GM12878 (cell line): ENCODE results near the gene ARSI. TPM values are rescaled to one million over a fixed set of nuclear protein-coding genes. Genes with fewer than 3 reads are reported as not detected.

Experiments used
- ATAC-seq: fragments of 200-7000 bp; cut with Tn5 transposase; 3 replicates; pipeline ENCODE4 v1.9.1; 2020; ENCODE audit warnings: mild to moderate bottlenecking, moderate library complexity
- BruUV-seq: library from RNA; stranded (reverse); fragments of 400-500 nt; replicated peaks from 2 replicates; lab custom pipeline; 2021; lab: Mats Ljungman, UMichigan
- CTCF ChIA-PET: fragments of 300-600 bp; sonication (Branson Sonifier 250); formaldehyde crosslinking; extraction: SDS; loops from one replicate; lab custom pipeline; 2021; ENCODE audit warnings: inconsistent platforms; lab: Yijun Ruan, JAX
- POLR2A ChIA-PET: fragments of 350-600 bp; formaldehyde crosslinking; extraction: SDS; loops from one replicate; lab custom pipeline; 2021; ENCODE audit warnings: inconsistent platforms; lab: Charles Lee
- RAD21 ChIA-PET: fragments of 300-600 bp; sonication (Branson Sonifier 250); formaldehyde crosslinking; loops from one replicate; lab custom pipeline; 2023; ENCODE audit warnings: antibody characterized with exemption; ENCODE audit not compliant: unreplicated experiment; lab: Charles Lee
- SMC1A ChIA-PET: fragments of 300-600 bp; sonication (Branson Sonifier 250); formaldehyde crosslinking; loops from one replicate; lab custom pipeline; 2023; ENCODE audit not compliant: unreplicated experiment, uncharacterized antibody; lab: Charles Lee
- DNase-seq: peaks from one replicate; pipeline ENCODE4 v3.0.0-alpha.2; 2011; ENCODE audit warnings: low read depth, low spot score
- FAIRE-seq: peaks from 3 replicates; lab custom pipeline; 2011; peaks lifted over from hg19 to GRCh38; lab: Jason Lieb, UNC
- H2AFZ ChIP-seq: 2 replicates; pipeline ENCODE4 v1.6.0; 2011; ENCODE audit warnings: low read depth, low read length, control low read depth; ENCODE audit not compliant: control insufficient read depth
- H3K27ac ChIP-seq: 2 replicates; pipeline ENCODE4 v1.5.1; 2011; ENCODE audit warnings: control low read depth; ENCODE audit not compliant: control insufficient read depth, insufficient read depth
- H3K27me3 ChIP-seq, 2 experiments: replicated peaks in 1 of 2; 2 replicates each; pipeline versions ENCODE4 v1.6.0 to v1.6.1; 2011; ENCODE audit warnings: low read length in 1 of 2; ENCODE audit not compliant: control insufficient read depth in 2 of 2, insufficient read depth in 2 of 2
- H3K36me3 ChIP-seq, 2 experiments: 2 replicates each; pipeline ENCODE4 v1.5.1; 2011; ENCODE audit warnings: low read length in 1 of 2; ENCODE audit not compliant: control insufficient read depth in 2 of 2, insufficient read depth in 2 of 2
- H3K4me1 ChIP-seq: 2 replicates; pipeline ENCODE4 v1.6.1; 2011; ENCODE audit warnings: mild to moderate bottlenecking, low read length, moderate library complexity, mixed read lengths; ENCODE audit not compliant: control insufficient read depth, insufficient read depth
- H3K4me2 ChIP-seq: 2 replicates; pipeline ENCODE4 v1.6.0; 2011; ENCODE audit warnings: control low read depth; ENCODE audit not compliant: control insufficient read depth, insufficient read depth
- H3K4me3 ChIP-seq: fragments of 200-600 bp; sonication (generic); 2 replicates; pipeline ENCODE4 v1.5.1; 2016
- H3K79me2 ChIP-seq: 2 replicates; pipeline ENCODE4 v1.6.0; 2011; ENCODE audit warnings: low read length; ENCODE audit not compliant: control insufficient read depth, insufficient read depth
- H3K9ac ChIP-seq: 2 replicates; pipeline ENCODE4 v1.8.0; 2011; ENCODE audit warnings: low read length, control low read depth, mixed read lengths; ENCODE audit not compliant: control insufficient read depth, insufficient read depth
- H3K9me3 ChIP-seq: replicated peaks from 3 replicates; pipeline ENCODE4 v1.5.1; 2011; ENCODE audit warnings: mild to moderate bottlenecking, low read length; ENCODE audit not compliant: control insufficient read depth, insufficient read depth
- H4K20me1 ChIP-seq: 2 replicates; pipeline ENCODE4 v1.6.0; 2011; ENCODE audit not compliant: control insufficient read depth, insufficient read depth
- CBFB ChIP-seq: IDR thresholded peaks from 2 replicates; pipeline ENCODE4 v1.6.1; 2016; ENCODE audit warnings: antibody characterized with exemption, low read depth
- SREBF1 ChIP-seq: IDR thresholded peaks from 2 replicates; pipeline ENCODE4 v1.6.1; 2012; ENCODE audit warnings: mild to moderate bottlenecking, low read length
- ZNF274 ChIP-seq: IDR thresholded peaks from one replicate; pipeline ENCODE4 v1.8.0; 2011; ENCODE audit not compliant: insufficient read length, insufficient read depth
- WGBS: methylation state at CpG from one replicate; pipeline ENCODE4 v1.1.6; 2016; ENCODE audit warnings: low lambda C conversion rate; ENCODE audit not compliant: insufficient replicate concordance, insufficient coverage; ENCODE audit errors: missing lambda C conversion rate; 5-methylcytosine and 5-hydroxymethylcytosine counted together
- in situ Hi-C: fragments of 300-500 bp; cut with MboI; formaldehyde crosslinking; loops from 9 replicates; pipeline ENCODE4 v1.14.3; 2018; ENCODE audit warnings: mixed read lengths
- intact Hi-C: fragments of 100-400 bp; cut with micrococcal nuclease; formaldehyde crosslinking; loops from one replicate; pipeline ENCODE4 v1.14.2; 2022; ENCODE audit not compliant: unreplicated experiment
- polyA plus RNA-seq, 11 experiments: library from polyadenylated mRNA; depleted of rRNA in 4 of 11; unstranded in 6 of 11; stranded (reverse) in 5 of 11; fragments of >200 nt; fragmentation: Nextera tagmentation in 4 of 11; fragmentation: Illumina TruSeq in 1 of 11; extraction: Ambion mirVana in 4 of 11; extraction: Trizol in 1 of 11; gene quantifications; 1 replicate in 1 of 11; 2 replicates in 10 of 11; pipeline versions ENCODE4 v1.2.1 to v1.2.3, GENCODE V29; 2011 to 2016; ENCODE audit warnings: inconsistent platforms in 2 of 11, missing spikeins in 2 of 11, low read depth in 1 of 11
- total RNA-seq, 4 experiments: library from RNA; depleted of rRNA in 3 of 4; stranded (reverse); fragments of >200 nt in 3 of 4; fragmentation: Illumina TruSeq in 1 of 4; extraction: Trizol in 1 of 4; gene quantifications; 2 replicates each; pipeline versions ENCODE4 v1.2.1 to v1.2.3, GENCODE V29; 2013 to 2021
- TF ChIP-seq, protein P1 (sequence below): fragments of 150-350 bp; IDR thresholded peaks from 2 replicates; pipeline ENCODE4 v1.6.1; 2016; ENCODE audit warnings: low read depth, low read length
- TF ChIP-seq, protein P2 (sequence below): fragments of 450-650 bp; IDR thresholded peaks from 2 replicates; pipeline ENCODE4 v1.6.1; 2018; ENCODE audit warnings: borderline replicate concordance, mild to moderate bottlenecking; ENCODE audit not compliant: partially characterized antibody
- TF ChIP-seq, protein P3 (sequence below): IDR thresholded peaks from 2 replicates; pipeline ENCODE4 v1.6.1; 2011; ENCODE audit warnings: borderline replicate concordance, low read depth, mild to moderate bottlenecking, moderate library complexity, mixed read lengths, low read length; ENCODE audit not compliant: insufficient read depth; ENCODE audit errors: extremely low read length
- TF ChIP-seq, protein P4 (sequence below): fragments of 450-650 bp; formaldehyde crosslinking; IDR thresholded peaks from 2 replicates; pipeline ENCODE4 v1.4.0; 2022; ENCODE audit warnings: mild to moderate bottlenecking, moderate library complexity
- TF ChIP-seq, protein P5 (sequence below): IDR thresholded peaks from 2 replicates; pipeline ENCODE4 v1.6.1; 2011; ENCODE audit warnings: low read depth, mild to moderate bottlenecking, low read length, moderate library complexity, borderline replicate concordance; ENCODE audit errors: extremely low read depth
- TF ChIP-seq, protein P6 (sequence below): fragments of 450-650 bp; IDR thresholded peaks from 2 replicates; pipeline ENCODE4 v1.6.1; 2016; ENCODE audit warnings: mild to moderate bottlenecking
- TF ChIP-seq, protein P7 (sequence below): fragments of 450-650 bp; IDR thresholded peaks from 2 replicates; pipeline ENCODE4 v1.6.1; 2014; ENCODE audit warnings: mild to moderate bottlenecking

Gene ARSI
- total and polyA plus RNA-seq, 10 of the 15 experiments (the other 5 are each of a cell fraction or from before 2014, with no cell fraction given) = not detected

DNA sequence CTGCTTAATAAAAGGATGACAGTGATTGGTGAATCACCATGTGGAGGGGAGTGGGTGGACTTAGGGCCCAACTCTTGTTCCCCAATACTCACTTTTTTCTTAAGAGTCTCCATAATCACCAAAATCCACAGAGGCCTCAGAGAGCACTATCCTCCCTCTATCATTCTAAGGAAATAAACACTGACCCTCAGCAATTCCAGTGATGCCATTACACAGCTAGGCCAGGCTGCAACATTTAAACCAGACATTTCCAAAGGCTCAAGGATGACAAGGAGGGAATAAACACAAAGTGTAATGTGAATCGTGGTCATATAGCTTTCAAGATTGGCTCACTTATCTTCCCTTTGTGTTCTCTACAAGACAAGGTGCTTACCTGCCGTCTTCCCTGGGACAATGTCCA lies 2.4 kb upstream of the ARSI start:
- no peak overlapping the region for H3K9ac ChIP-seq
- ChIA-PET RAD21 (no interaction called here), SMC1A (no interaction called here), POLR2A (no interaction called here), CTCF (no interaction called here)
- no peak overlapping the region for H3K4me3 ChIP-seq
- H3K4me2 ChIP-seq = no peak overlapping the region
- in situ Hi-C loops = no loop called here
- 11% methylated on average over 2 of the region's 2 CpGs for WGBS
- H2AFZ ChIP-seq = no peak overlapping the region
- no peaks in the 10 kb centered on the region for H3K4me1 ChIP-seq
- no peaks in the 10 kb centered on the region for H3K79me2 ChIP-seq
- H3K27ac ChIP-seq = no peak overlapping the region
- no peak for FAIRE-seq
- no peak for ATAC-seq
- no peaks in the 10 kb centered on the region for H3K9me3 ChIP-seq
- intact Hi-C loops = no loop called here
- DNase-seq = no peak
- H3K27me3 ChIP-seq = peaks cover 0 to 7% of the 10 kb centered on the region in 2 experiments
- no peaks in the 10 kb centered on the region; the same call in 1 of the 2 replicates for H4K20me1 ChIP-seq
- no peaks in the 10 kb centered on the region for H3K36me3 ChIP-seq
- BruUV-seq = no TSS peak
- TF ChIP-seq, protein P1, sequence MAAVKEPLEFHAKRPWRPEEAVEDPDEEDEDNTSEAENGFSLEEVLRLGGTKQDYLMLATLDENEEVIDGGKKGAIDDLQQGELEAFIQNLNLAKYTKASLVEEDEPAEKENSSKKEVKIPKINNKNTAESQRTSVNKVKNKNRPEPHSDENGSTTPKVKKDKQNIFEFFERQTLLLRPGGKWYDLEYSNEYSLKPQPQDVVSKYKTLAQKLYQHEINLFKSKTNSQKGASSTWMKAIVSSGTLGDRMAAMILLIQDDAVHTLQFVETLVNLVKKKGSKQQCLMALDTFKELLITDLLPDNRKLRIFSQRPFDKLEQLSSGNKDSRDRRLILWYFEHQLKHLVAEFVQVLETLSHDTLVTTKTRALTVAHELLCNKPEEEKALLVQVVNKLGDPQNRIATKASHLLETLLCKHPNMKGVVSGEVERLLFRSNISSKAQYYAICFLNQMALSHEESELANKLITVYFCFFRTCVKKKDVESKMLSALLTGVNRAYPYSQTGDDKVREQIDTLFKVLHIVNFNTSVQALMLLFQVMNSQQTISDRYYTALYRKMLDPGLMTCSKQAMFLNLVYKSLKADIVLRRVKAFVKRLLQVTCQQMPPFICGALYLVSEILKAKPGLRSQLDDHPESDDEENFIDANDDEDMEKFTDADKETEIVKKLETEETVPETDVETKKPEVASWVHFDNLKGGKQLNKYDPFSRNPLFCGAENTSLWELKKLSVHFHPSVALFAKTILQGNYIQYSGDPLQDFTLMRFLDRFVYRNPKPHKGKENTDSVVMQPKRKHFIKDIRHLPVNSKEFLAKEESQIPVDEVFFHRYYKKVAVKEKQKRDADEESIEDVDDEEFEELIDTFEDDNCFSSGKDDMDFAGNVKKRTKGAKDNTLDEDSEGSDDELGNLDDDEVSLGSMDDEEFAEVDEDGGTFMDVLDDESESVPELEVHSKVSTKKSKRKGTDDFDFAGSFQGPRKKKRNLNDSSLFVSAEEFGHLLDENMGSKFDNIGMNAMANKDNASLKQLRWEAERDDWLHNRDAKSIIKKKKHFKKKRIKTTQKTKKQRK = no peak
- TF ChIP-seq, protein P2, sequence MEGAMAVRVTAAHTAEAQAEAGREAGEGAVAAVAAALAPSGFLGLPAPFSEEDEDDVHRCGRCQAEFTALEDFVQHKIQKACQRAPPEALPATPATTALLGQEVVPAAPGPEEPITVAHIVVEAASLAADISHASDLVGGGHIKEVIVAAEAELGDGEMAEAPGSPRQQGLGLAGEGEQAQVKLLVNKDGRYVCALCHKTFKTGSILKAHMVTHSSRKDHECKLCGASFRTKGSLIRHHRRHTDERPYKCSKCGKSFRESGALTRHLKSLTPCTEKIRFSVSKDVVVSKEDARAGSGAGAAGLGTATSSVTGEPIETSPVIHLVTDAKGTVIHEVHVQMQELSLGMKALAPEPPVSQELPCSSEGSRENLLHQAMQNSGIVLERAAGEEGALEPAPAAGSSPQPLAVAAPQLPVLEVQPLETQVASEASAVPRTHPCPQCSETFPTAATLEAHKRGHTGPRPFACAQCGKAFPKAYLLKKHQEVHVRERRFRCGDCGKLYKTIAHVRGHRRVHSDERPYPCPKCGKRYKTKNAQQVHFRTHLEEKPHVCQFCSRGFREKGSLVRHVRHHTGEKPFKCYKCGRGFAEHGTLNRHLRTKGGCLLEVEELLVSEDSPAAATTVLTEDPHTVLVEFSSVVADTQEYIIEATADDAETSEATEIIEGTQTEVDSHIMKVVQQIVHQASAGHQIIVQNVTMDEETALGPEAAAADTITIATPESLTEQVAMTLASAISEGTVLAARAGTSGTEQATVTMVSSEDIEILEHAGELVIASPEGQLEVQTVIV = no peak
- TF ChIP-seq, protein P3, sequence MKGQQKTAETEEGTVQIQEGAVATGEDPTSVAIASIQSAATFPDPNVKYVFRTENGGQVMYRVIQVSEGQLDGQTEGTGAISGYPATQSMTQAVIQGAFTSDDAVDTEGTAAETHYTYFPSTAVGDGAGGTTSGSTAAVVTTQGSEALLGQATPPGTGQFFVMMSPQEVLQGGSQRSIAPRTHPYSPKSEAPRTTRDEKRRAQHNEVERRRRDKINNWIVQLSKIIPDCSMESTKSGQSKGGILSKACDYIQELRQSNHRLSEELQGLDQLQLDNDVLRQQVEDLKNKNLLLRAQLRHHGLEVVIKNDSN = no peak
- TF ChIP-seq, protein P4, sequence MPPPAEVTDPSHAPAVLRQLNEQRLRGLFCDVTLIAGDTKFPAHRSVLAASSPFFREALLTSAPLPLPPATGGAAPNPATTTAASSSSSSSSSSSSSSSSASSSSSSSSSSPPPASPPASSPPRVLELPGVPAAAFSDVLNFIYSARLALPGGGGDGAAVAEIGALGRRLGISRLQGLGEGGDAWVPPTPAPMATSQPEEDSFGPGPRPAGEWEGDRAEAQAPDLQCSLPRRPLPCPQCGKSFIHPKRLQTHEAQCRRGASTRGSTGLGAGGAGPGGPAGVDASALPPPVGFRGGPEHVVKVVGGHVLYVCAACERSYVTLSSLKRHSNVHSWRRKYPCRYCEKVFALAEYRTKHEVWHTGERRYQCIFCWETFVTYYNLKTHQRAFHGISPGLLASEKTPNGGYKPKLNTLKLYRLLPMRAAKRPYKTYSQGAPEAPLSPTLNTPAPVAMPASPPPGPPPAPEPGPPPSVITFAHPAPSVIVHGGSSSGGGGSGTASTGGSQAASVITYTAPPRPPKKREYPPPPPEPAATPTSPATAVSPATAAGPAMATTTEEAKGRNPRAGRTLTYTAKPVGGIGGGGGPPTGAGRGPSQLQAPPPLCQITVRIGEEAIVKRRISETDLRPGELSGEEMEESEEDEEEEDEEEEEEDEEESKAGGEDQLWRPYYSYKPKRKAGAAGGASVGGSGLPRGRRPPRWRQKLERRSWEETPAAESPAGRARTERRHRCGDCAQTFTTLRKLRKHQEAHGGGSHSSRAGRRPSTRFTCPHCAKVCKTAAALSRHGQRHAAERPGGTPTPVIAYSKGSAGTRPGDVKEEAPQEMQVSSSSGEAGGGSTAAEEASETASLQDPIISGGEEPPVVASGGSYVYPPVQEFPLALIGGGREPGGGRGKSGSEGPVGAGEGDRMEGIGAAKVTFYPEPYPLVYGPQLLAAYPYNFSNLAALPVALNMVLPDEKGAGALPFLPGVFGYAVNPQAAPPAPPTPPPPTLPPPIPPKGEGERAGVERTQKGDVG (CRISPR knock-in tag) = no peak
- TF ChIP-seq, protein P5, sequence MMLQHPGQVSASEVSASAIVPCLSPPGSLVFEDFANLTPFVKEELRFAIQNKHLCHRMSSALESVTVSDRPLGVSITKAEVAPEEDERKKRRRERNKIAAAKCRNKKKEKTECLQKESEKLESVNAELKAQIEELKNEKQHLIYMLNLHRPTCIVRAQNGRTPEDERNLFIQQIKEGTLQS = no peak
- TF ChIP-seq, protein P6, sequence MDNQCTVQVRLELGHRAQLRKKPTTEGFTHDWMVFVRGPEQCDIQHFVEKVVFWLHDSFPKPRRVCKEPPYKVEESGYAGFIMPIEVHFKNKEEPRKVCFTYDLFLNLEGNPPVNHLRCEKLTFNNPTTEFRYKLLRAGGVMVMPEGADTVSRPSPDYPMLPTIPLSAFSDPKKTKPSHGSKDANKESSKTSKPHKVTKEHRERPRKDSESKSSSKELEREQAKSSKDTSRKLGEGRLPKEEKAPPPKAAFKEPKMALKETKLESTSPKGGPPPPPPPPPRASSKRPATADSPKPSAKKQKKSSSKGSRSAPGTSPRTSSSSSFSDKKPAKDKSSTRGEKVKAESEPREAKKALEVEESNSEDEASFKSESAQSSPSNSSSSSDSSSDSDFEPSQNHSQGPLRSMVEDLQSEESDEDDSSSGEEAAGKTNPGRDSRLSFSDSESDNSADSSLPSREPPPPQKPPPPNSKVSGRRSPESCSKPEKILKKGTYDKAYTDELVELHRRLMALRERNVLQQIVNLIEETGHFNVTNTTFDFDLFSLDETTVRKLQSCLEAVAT = no peak
- no peak for TF ChIP-seq SREBF1
- TF ChIP-seq CBFB = no peak
- TF ChIP-seq, protein P7, sequence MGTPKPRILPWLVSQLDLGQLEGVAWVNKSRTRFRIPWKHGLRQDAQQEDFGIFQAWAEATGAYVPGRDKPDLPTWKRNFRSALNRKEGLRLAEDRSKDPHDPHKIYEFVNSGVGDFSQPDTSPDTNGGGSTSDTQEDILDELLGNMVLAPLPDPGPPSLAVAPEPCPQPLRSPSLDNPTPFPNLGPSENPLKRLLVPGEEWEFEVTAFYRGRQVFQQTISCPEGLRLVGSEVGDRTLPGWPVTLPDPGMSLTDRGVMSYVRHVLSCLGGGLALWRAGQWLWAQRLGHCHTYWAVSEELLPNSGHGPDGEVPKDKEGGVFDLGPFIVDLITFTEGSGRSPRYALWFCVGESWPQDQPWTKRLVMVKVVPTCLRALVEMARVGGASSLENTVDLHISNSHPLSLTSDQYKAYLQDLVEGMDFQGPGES = no peak
- no peak for TF ChIP-seq ZNF274
